Stimulated activated CD8-positive, alpha-beta memory T cell treated with anti-CD3 and anti-CD28 coated beads, Interleukin-15, amount 100 ng/mL, for 1 hour (primary cell): ENCODE measurements around the gene RSKR.
"Not testable (repeated sequence)": the region's sequence is repeated elsewhere in the genome, so short reads cannot be mapped to it uniquely, and the experiment has no call there.

Experiments used
- DNase-seq: peaks from one replicate; pipeline ENCODE4 v3.0.0-alpha.2; 2020; ENCODE audit warnings: low read depth

Gene RSKR

DNA sequence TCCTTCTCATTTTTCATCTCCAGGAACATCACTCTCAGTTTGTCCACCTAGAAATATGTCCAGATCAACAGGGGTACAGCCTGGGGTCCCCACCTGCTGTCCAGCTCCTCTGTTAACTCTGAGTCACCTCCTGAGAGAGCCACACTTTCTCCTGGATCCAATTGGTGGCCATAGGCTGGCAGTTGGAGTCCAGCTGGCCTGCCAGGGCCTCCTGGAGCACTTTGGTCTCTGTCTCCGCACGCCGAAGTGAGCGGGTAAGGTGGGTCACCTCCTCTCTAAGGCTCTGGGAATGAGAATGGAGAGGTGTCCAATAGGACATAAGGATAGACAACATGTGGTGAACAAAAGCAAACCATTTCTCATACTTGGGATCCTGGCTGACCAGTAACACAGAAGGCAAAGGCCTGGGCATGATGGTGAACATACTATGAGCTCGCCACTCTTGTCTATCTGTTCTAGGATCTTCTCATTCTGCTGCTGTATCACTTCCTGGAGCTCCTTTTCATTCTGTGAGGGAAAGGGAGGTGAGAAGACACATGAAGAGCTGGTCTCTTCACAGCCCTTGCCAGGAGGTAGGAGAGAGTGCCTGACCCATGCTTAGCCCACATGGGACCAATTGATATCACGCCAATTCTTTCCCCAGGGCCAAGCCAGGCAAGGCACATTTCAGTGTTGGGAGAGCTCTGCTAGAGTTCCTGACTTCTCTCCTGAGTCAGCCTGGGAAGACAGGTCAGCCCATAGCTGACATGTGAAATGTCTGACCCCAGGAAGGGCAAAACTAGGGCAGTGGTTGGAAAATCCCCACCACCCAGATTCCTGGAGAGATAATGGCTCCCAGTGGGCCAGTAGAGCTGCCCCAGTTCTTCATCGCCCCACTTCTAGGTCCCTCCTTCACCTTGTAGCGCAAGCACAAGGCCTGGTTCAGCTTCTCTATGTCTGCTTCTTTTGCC is 35.5 kb downstream of the RSKR start:
- no peak for DNase-seq

DNA sequence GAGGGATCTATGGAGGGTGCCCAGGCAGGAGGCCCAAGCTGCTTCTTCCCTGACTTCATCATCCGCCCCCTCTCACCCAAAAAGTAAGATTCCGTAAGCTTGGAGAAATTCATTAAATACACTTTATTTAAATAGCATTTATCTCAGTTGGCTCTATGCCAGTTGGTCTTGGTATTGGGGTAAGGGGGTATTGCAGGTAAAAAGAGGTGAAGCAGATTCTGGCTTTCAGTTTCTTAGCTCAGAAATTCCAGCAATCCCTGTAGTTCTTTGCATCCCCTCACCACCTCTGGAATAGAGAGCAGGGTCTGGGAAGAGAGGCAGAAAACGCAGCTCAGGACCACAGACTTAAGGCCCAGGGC is 36.5 kb downstream of the RSKR start:
- no peak for DNase-seq

DNA sequence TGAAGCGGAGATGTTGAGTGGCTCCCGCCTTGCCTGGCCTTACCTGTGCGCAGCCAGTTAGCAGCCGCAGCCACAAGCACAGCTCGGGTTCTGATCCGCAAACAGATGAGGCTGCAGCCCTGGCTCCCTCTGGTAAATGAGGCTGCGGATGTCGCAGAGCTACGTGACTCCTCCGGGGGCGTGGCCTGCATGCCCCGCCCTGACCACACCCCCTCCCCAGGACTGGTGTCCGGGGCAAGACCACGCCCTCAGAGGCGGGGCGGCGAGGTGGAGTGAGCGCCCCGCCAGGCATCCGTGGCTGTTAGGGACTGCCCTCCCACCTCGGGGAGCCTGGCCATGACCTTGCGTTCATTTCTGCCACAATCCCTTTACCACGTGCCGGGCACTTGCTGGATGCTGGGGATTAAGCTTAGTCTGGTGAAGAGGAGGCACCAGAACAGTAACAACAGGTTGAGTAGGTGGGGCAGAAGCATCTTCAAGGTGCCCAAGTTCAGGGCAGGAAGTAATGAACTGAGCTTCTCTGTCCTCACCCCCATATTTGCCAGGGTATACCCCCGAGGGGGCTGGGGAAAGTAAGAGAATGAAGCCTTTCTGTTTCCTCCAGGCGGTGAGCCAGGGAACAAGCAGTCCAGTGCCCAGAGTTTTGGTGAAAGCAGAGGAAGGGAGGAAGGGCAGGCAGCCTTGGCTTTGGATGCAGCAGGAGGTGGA is 37.1 kb downstream of the RSKR start, which contains the start of gene ALDOC:
Gene ALDOC, minus strand, starts transcription at position 138 of the 708 bp plus-strand sequence. CDS start 1,363 bp downstream, outside the sequence.
- peak; percentile 93 for DNase-seq

DNA sequence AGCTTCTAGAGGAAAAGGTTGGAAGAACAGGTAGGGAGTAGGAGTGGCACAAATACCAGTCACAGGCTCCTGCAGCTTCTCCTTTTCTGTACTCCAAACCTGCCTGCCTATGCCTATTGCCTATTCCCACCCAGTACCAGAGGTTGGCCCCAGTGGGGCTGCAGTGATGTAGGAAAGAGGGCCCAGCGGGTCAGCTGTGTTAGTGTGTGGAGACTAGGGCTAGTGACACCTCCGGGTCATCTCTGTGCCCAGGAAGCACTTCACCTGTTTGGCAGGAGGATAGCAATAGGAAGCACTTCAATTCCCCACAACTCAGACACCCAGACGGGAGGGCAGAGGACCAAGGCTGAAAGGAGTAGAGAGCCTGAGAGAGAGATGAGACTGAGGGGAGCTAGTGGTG is 38.0 kb downstream of the RSKR start:
- not testable (repeated sequence) for DNase-seq

DNA sequence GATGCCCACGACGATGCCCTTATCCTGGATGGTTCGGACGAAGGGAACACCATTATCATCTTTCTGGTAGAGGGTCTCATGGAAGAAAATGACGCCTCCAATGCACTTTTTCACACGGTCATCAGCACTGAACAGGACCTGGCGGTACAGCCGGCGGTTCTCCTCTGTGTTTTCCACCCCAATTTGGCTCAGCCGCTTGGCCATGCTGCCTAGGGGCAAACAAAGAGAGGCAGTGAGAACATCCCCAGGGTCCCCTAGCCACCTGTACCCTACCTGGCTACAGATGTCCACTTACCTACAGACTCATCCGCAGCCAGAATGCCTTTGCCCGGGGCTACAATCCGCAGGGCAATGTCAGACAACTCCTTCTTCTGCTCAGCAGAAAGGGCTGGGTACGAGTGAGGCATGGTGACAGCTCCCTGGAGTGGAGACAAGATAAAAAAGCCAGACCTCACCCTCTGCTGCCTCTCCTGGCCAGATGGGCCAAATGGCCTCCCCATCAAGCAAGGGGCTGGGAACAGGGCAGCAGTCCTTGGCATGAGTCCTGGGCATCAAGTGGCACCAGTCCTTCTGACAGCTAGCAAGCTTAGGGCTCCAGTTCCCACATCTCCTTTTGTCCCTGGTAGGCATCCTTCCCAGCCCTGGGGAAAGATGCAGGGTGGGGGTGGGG is 38.7 kb downstream of the RSKR start:
- no peak for DNase-seq

DNA sequence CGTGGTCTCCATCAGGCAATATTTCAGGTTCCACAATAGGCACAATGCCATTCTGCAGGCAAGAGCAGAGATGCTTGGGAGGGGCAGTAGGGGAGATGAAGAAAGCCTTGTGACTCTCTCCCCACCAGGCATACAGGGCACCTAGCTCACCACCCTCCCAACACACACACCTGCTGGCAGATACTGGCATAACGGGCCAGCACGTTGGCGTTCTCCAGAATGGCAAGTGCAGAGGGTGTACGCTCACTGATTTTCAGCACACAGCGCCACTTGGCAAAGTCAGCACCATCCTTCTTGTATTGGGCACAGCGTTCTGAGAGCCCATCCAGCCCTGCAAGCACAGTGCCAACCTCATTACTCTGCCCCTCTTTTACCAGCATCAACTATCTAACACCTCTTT is 39.5 kb downstream of the RSKR start:
- no peak for DNase-seq

DNA sequence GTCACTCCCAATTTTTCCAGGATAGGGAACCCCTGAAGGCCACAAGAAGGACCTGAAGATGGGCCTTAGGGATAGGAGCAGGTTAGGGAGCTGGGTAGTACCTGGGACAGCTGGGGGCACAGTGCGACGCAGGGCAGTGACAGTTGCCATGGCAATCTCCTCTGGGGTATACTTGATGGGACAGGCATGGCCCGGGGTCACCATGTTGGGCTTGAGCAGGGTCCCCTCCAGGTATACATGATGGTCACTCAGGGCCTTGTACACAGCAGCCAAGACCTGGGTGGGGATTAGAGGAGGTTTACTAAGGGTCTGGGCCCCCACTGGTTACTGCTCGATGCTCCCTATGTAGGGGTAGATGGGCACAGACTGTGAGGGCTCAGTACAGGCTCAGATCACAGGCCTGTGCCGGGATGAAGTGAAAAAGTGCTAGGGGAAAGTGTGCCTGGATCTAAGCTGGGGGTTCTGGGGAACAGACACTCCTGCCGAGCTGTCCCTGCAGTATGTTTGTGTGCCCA is 40.0 kb downstream of the RSKR start:
- no peak for DNase-seq

DNA sequence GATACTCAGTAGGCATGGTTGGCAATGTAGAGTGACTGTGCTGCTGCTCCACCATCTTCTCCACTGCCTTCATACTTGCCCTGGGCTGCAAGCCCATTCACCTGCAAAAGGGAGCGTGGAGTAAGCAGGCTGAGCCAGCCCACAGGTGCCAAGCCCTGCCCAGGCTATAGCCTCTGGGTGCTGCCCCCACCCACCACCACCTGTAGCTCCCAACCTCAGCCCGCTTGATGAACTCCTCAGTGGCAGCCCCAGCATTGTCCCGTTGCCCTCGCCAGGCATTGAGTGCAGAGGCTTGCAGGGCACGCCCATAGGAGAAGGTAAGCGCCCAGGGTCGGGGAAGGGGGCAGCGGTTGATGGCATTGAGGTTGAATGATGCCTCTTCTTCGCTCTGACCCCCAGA is 40.5 kb downstream of the RSKR start:
- no peak for DNase-seq

DNA sequence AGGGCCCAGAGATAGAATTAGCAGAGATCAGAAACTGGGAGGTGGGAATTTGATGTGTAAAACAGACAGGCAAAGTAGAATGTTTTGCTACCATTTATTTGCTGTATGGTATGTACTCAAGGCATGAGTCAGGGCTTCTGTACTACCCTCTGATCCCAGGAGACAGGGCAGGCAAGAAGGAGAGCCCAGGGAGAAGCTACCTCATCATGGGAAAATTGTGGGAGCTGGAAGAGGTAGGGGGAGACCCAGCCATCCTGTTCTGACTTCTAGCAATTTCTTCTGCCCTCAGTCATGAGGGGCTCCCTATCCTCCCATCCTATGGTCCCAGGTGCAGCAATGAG is 41.0 kb downstream of the RSKR start:
- no peak for DNase-seq

DNA sequence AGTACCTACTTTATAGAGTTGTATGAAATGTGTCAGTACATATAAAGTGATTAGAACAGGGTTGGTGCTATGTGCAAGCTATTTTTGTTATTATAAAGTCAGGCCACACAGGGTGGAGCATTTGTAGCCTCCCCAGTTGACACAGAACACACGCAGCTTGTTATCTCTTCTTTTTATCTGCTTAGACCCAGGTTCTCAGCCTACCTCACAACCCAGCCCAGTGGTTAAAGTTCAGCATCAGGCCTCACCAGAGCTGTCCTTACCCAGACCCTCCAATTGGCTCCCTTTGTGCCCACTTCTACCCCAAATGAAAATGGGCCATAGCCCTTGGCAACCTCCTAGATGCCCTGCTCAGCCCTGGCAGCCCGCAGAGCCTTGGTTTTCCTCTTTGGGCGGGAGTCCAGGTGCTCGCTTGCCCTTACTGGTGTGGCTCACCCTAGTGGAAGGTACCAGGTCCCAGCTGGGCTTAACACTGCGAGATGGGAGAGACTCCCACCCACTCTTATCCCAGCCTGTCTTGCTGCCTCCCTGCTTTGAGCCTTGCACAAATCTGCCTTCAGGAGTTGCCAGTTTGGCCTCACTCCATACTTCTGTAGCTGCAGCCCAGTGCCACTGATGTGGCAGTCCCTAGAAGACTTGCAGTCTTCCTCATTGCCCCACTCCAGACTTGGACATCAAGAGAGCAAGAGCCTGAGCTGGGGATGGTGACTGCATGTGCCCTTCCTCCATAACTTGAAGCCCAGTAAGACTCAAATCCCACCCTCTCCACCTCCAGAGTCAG is 41.5 kb downstream of the RSKR start:
- no peak for DNase-seq

DNA sequence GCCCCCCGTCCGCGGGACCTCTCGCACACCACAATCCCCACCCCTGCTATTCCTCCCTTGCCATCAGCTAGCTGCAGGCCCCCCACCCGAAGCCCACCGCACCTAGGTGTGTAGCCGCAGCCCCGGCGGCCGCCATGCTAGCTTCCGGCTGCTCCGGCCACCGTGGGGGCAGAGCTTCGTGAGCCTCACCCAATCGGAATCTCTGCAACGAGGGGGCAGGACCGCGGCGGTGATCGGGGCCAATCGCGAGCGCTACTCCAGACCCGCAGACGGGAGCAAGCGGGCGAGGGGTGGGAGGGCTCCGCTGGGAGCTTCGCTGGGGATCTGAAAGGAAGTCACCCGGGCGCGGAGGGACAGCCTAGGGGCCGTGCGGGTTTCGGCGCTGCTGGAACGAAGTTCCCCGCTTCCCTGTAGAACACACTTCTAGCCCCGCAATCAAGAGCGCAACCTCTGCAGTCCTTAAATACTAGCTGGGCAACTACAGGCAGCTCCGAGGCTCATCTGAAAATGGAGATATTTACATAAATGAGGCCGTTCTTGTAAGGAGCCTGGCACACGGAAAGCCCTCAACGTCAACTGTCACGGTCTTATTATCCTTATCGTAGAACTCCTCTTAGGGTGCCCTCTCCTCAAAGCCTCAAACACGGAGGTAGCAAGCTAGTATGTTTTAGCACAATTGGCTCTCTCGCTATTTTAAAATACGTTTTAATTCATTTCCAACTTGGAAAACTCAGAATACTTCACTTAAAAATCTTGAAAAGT is 42.4 kb downstream of the RSKR start, which contains the start of gene PIGS:
Gene PIGS, minus strand, starts transcription at position 164 of the 762 bp plus-strand sequence. Its CDS starts 28 bp downstream, at position 136.
- peak; percentile 84 for DNase-seq

DNA sequence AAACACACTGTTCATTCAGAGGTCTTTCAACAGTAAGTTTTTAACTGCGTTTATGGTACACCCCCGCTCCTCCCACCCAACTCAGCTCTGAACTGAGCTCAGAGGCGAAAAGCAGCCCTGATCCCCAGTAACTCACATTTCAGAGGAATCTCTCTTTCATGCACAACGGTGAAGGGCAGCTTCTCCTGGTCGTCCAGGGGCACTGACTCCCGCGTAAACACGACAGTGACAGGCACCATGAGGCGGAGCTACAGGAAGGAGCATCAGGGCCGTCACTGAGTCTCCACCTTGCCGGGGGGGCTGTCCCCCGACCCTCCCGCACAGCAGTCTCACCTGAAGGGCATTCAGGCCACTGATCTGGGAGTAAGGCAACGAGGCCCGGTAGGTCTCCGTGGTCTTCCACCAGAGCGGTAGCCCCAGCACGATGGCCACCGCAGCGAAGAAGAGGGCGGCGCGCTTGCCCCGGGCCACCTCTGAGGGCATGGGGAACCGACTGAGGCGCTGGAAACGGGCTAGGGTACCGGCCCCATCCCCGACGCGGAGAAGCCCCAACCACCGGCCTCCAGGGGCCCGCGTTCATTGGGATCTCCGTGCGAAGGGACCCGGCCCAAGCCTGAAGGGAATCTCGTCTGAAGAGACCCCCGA is 43.1 kb downstream of the RSKR start:
- DNase-seq: no peak

DNA sequence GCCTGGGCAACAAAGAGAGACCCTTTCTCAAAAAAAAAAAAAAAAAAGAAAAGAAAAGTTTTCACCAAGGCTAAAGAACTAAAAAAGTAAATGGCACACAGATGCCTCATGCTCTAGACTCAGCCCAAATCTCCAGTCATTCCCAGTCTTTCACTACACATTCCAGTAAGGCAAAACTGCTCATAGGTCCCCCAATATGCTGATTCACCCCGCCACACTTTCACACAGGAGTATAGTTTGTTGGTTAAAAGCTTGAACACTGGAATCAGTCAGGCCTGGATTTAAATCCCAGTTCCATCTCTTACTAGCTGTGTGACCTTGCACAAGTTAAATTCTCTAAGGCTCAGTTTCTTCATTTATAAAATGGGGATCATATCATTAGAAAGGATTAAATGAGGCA is 44.5 kb downstream of the RSKR start:
- no peak for DNase-seq

DNA sequence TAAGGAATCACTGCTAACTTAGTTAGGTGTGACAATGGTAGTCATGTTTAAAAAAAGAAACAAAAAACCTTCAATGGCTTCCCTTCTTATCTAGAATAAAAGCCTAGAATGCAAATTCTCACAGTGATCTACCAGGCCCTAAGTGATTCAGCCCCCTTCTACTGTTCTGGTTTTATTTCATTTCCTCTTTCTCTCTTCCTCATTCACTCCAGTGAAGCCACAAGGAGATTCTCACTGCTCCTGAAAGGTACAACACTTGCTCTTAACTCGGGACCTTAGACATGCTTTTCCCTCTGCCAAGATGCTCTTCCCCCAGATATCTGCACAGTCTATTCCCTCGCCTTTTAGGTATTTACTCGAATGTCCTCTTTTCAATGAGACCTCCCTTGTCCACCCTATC is 46.4 kb downstream of the RSKR start:
- no peak for DNase-seq

DNA sequence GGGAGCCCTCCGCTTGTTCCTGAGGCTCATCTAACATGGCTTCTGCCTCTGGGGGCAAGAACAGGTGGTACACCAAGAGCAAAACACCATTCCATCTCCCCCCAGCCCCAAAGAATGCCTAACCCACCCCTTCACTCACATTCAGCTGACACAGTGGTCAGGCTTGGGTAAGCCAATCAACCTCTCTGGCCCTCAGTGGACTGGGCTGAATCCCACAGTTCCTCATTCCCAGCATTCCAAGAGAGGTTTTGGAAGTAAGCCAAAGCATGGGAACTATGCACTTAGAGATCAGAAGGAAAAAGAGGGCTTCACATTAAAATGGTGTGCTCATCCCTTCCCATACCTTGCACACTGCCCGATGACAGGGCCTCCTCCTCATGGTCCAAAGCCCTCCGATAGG is 50.5 kb downstream of the RSKR start:
- DNase-seq: no peak
